HEK293T (cell line): ENCODE measurements around the gene CMTM5.

Experiments used
- HDGF ChIP-seq: fragments of 450-650 bp; IDR thresholded peaks from 2 replicates; pipeline ENCODE4 v1.6.1; 2017; ENCODE audit warnings: antibody characterized with exemption, borderline replicate concordance
- TARDBP ChIP-seq: fragments of 450-650 bp; IDR thresholded peaks from 2 replicates; pipeline ENCODE4 v1.6.1; 2016

- TF ChIP-seq TARDBP (no peak), HDGF (no peak)
Measured at GRCh38 chr14:23385244-23385641, 8.4 kb downstream of the CMTM5 start.
